Liver (tissue), 9 donors: ENCODE results near the gene TM9SF4. TPM values are rescaled to one million over a fixed set of nuclear protein-coding genes. Genes with fewer than 3 reads are reported as not detected.

ENCODE experiments used
- DNase-seq: peaks from one replicate; pipeline ENCODE4 v3.0.0-alpha.2; 2017; ENCODE audit warnings: low spot score
- H3K27ac ChIP-seq, 2 donors: one replicate each; pipeline ENCODE4 v1.7.0; 2013; ENCODE audit warnings: inconsistent platforms in 2 of 2, low read length in 2 of 2, control low read depth in 1 of 2, low read depth in 1 of 2, mild to moderate bottlenecking in 1 of 2
- H3K27me3 ChIP-seq, 4 donors: one replicate each; pipeline versions ENCODE4 v1.6.1 to v1.7.0; 2013; ENCODE audit warnings: low read length in 3 of 4, inconsistent platforms in 1 of 4, mild to moderate bottlenecking in 1 of 4, moderate library complexity in 1 of 4; ENCODE audit not compliant: control insufficient read depth in 4 of 4, insufficient read depth in 4 of 4
- H3K36me3 ChIP-seq, 4 donors: one replicate each; pipeline versions ENCODE4 v1.6.1 to v1.7.0; 2013; ENCODE audit warnings: low read length in 3 of 4, mild to moderate bottlenecking in 3 of 4, low read depth in 1 of 4, moderate library complexity in 1 of 4; ENCODE audit not compliant: control insufficient read depth in 4 of 4, insufficient read depth in 3 of 4
- H3K4me1 ChIP-seq, 4 donors: one replicate each; pipeline versions ENCODE4 v1.6.1 to v1.7.0; 2013; ENCODE audit warnings: low read length in 3 of 4, mild to moderate bottlenecking in 3 of 4, moderate library complexity in 1 of 4; ENCODE audit not compliant: control insufficient read depth in 4 of 4, insufficient read depth in 4 of 4
- H3K4me3 ChIP-seq, 3 donors: one replicate each; pipeline versions ENCODE4 v1.6.1 to v1.7.0; 2013; ENCODE audit warnings: low read length in 3 of 3, control low read depth in 1 of 3, low read depth in 1 of 3, mild to moderate bottlenecking in 1 of 3
- H3K9ac ChIP-seq, 2 donors: one replicate each; pipeline ENCODE4 v1.7.0; 2013; ENCODE audit warnings: low read length in 2 of 2, mild to moderate bottlenecking in 2 of 2, moderate library complexity in 2 of 2, control low read depth in 1 of 2, low read depth in 1 of 2
- H3K9me3 ChIP-seq, 4 donors: one replicate each; pipeline versions ENCODE4 v1.6.1 to v1.7.0; 2013; ENCODE audit warnings: low read length in 3 of 4; ENCODE audit not compliant: control insufficient read depth in 4 of 4
- EGR1 ChIP-seq, 2 donors: IDR thresholded peaks; 2 replicates each; pipeline ENCODE4 v1.6.1; 2016 to 2018; ENCODE audit warnings: antibody characterized with exemption in 2 of 2, low read depth in 2 of 2
- FOXA1 ChIP-seq: IDR thresholded peaks from 2 replicates; pipeline ENCODE4 v1.6.1; 2016; ENCODE audit warnings: antibody characterized with exemption
- FOXA2 ChIP-seq: IDR thresholded peaks from 2 replicates; pipeline ENCODE4 v1.6.1; 2016; ENCODE audit warnings: antibody characterized with exemption
- GABPA ChIP-seq, 2 donors: IDR thresholded peaks in 1 of 2; conservative IDR thresholded peaks in 1 of 2; 2 replicates each; pipeline ENCODE4 v1.6.1; 2016; ENCODE audit warnings: antibody characterized with exemption in 2 of 2, mild to moderate bottlenecking in 1 of 2, moderate library complexity in 1 of 2
- HNF4A ChIP-seq, 2 donors: conservative IDR thresholded peaks; 2 replicates each; pipeline ENCODE4 v1.6.1; 2016; ENCODE audit warnings: antibody characterized with exemption in 2 of 2, mild to moderate bottlenecking in 2 of 2
- HNF4G ChIP-seq: IDR thresholded peaks from 2 replicates; pipeline ENCODE4 v1.6.1; 2016; ENCODE audit warnings: antibody characterized with exemption
- JUND ChIP-seq, 2 donors: IDR thresholded peaks; 2 replicates each; pipeline ENCODE4 v1.6.1; 2016; ENCODE audit warnings: antibody characterized with exemption in 2 of 2
- NR2F2 ChIP-seq: IDR thresholded peaks from 2 replicates; pipeline ENCODE4 v1.6.1; 2016; ENCODE audit warnings: antibody characterized with exemption
- RAD21 ChIP-seq, 2 donors: IDR thresholded peaks; 2 replicates each; pipeline ENCODE4 v1.6.1; 2016; ENCODE audit warnings: antibody characterized with exemption in 2 of 2, mild to moderate bottlenecking in 2 of 2
- REST ChIP-seq: IDR thresholded peaks from 2 replicates; pipeline ENCODE4 v1.6.1; 2016; ENCODE audit warnings: antibody characterized with exemption, mild to moderate bottlenecking
- TAF1 ChIP-seq: conservative IDR thresholded peaks from 2 replicates; pipeline ENCODE4 v1.6.1; 2016; ENCODE audit warnings: antibody characterized with exemption, mild to moderate bottlenecking
- YY1 ChIP-seq: IDR thresholded peaks from 2 replicates; pipeline ENCODE4 v1.6.1; 2016; ENCODE audit warnings: antibody characterized with exemption, mild to moderate bottlenecking
- WGBS: extraction: QIAGEN DNeasy Blood & Tissue Kit; methylation state at CpG from one replicate; pipeline ENCODE4 v1.1.7; 2013; 5-methylcytosine and 5-hydroxymethylcytosine counted together
- polyA plus RNA-seq, 2 donors: library from polyadenylated mRNA; stranded (reverse) in 1 of 2; unstranded in 1 of 2; fragments of 200-250 nt in 1 of 2; fragments of >200 nt in 1 of 2; fragmentation: Nextera tagmentation in 1 of 2; extraction: Ambion mirVana in 1 of 2; gene quantifications; one replicate each; pipeline versions ENCODE4 v1.2.1 to v1.2.3, GENCODE V29; 2013 to 2015
- total RNA-seq, 2 donors: library from RNA; depleted of rRNA; stranded (reverse); fragments of >200 nt; gene quantifications; one replicate each; pipeline ENCODE4 v1.2.3, GENCODE V29; 2014
- TF ChIP-seq, protein P1 (sequence below): fragments of 150-350 bp; IDR thresholded peaks from 2 replicates; pipeline ENCODE4 v1.5.1; 2017; ENCODE audit warnings: improper control_type of control experiment, low read depth, low read length; ENCODE audit not compliant: missing input control
- TF ChIP-seq, protein P2 (sequence below): IDR thresholded peaks from 2 replicates; pipeline ENCODE4 v1.6.1; 2016; ENCODE audit warnings: antibody characterized with exemption
- TF ChIP-seq, protein P3 (sequence below): IDR thresholded peaks from 2 replicates; pipeline ENCODE4 v1.6.1; 2016; ENCODE audit warnings: antibody characterized with exemption
- donor health status: healthy.
- donor health status: healthy.
- donor health status: healthy.
- donor health status: healthy.
- donor health status: healthy.

Gene TM9SF4
- total and polyA plus RNA-seq, 4 donors = 15.9 to 26.2 (median 22.2) TPM

DNA sequence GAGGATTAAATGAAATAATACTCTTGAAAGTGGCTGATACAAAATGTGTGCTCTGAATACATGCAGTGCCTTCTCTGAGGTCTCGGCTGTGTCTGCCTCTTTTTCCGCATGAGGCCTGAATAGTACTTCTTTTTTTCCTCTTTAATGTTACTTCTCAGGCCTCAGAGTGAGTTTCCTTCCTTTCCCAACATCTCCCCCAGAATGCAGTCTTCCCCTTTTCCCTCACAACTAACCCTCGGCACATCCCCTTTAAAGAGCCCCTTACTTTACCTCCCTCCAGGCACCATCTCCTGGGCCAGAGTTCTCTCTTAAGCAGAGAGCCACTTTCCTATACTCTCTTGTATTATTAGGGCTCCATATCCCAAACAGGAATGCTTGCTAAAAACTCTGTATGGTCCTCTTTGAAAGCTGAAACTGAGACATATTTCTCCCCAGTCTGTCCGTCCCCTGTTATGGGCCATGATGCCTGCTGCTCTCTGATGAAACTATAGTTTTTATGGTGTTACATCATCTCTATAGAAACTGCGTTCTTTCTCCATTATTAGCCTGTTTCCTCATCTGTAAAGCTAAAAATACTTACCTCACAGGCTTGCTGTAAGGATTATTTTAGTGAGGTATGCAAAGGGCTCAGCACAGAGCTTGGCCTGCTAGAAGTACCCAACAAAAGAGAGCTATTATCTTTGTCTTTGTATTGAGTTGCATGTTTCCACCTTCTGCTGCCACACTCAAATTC lies 95.8 kb downstream of the TM9SF4 start:
- Histone ChIP-seq H3K9me3 (no peaks in the 10 kb centered on the region), H3K4me1 (peaks cover 3 to 64% (median 48%) of the 10 kb centered on the region in 4 donors), H3K9ac (peak overlapping the region; percentile 23 to 31), H3K36me3 (peaks cover 0 to 15% (median 10%) of the 10 kb centered on the region in 4 donors), H3K27ac (peak overlapping the region in 1 of 2 donors; percentile 6), H3K4me3 (no peak overlapping the region), H3K27me3 (no peaks in the 10 kb centered on the region)
- DNase-seq = no peak
- 71% methylated on average over 5 of the region's 5 CpGs for WGBS
- TF ChIP-seq, protein P1, sequence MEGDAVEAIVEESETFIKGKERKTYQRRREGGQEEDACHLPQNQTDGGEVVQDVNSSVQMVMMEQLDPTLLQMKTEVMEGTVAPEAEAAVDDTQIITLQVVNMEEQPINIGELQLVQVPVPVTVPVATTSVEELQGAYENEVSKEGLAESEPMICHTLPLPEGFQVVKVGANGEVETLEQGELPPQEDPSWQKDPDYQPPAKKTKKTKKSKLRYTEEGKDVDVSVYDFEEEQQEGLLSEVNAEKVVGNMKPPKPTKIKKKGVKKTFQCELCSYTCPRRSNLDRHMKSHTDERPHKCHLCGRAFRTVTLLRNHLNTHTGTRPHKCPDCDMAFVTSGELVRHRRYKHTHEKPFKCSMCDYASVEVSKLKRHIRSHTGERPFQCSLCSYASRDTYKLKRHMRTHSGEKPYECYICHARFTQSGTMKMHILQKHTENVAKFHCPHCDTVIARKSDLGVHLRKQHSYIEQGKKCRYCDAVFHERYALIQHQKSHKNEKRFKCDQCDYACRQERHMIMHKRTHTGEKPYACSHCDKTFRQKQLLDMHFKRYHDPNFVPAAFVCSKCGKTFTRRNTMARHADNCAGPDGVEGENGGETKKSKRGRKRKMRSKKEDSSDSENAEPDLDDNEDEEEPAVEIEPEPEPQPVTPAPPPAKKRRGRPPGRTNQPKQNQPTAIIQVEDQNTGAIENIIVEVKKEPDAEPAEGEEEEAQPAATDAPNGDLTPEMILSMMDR = no peak
- TF ChIP-seq HNF4G (no peak), YY1 (no peak)

- H3K27ac ChIP-seq = peak overlapping the region; percentile 75 to 76
- no peak for TF ChIP-seq TAF1
- TF ChIP-seq, protein P2, sequence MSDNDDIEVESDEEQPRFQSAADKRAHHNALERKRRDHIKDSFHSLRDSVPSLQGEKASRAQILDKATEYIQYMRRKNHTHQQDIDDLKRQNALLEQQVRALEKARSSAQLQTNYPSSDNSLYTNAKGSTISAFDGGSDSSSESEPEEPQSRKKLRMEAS = no peak
- TF ChIP-seq, protein P3, sequence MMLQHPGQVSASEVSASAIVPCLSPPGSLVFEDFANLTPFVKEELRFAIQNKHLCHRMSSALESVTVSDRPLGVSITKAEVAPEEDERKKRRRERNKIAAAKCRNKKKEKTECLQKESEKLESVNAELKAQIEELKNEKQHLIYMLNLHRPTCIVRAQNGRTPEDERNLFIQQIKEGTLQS = no peak
- TF ChIP-seq EGR1 (IDR thresholded peaks at IDR 0.05; ENCODE audit: low read depth in 2 of 2) = no peak
- TF ChIP-seq FOXA2 = no peak
- TF ChIP-seq FOXA1 = no peak
- no peak for TF ChIP-seq NR2F2
- no peak for TF ChIP-seq HNF4A (conservative IDR thresholded peaks at IDR 0.05)
- no peak for TF ChIP-seq RAD21 (IDR thresholded peaks at IDR 0.05)
- TF ChIP-seq GABPA (IDR thresholded peaks at IDR 0.05 in 1 of 2, conservative IDR thresholded peaks at IDR 0.05 in 1 of 2) = no peak
- TF ChIP-seq JUND (IDR thresholded peaks at IDR 0.05) = no peak
- TF ChIP-seq REST = no peak
- peak overlapping the region; percentile 65 to 94 (median 85) for H3K4me3 ChIP-seq
- peak overlapping the region; percentile 72 to 91 for H3K9ac ChIP-seq
- no peak for DNase-seq
- WGBS = 54% methylated on average over 8 of the region's 8 CpGs
- H3K36me3 ChIP-seq = peaks cover 0 to 17% (median 9%) of the 10 kb centered on the region in 4 donors
- H3K9me3 ChIP-seq = no peaks in the 10 kb centered on the region
- H3K4me1 ChIP-seq = peaks cover 3 to 72% (median 56%) of the 10 kb centered on the region in 4 donors
- H3K27me3 ChIP-seq = no peaks in the 10 kb centered on the region
Measured at GRCh38 chr20:32205843-32206759, 96.6 kb downstream of the TM9SF4 start.
